NK-92 (cell line): ENCODE measurements around the gene KDM8.
"Not testable (repeated sequence)": the region's sequence is repeated elsewhere in the genome, so short reads cannot be mapped to it uniquely, and the experiment has no call there.

Source experiments
- DNase-seq: peaks from one replicate; lab custom pipeline; 2025; ENCODE audit not compliant: unreplicated experiment; lab: John Stamatoyannopoulos, UW

Gene KDM8

DNA sequence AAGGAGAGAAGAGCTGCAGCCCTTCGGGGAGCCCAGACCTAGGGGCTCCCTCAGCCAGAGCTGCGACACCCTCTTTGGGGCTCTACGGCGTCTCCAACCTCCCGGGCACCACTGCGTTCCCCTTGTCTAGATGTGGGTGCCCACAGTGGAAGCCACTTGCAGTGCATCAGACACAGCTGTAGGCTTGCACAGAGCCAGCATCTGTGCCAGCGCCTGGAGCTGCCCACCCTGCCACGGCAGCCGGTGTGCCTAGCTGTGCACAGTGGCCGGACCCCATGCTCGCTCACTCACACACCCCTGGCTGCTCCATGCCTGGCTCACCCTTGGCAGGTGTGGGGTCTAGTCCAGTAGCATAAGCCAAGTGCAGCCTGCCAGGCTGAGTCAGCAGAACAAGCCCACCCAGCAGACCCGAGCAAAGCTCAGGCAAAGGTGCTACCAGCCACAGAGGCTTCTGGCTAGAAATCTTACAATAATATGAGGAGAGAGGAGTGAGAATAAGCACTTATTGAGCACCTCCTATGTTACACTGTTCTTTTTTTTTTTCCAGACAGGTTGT lies 12.9 kb upstream of the KDM8 start:
- no peak for DNase-seq

DNA sequence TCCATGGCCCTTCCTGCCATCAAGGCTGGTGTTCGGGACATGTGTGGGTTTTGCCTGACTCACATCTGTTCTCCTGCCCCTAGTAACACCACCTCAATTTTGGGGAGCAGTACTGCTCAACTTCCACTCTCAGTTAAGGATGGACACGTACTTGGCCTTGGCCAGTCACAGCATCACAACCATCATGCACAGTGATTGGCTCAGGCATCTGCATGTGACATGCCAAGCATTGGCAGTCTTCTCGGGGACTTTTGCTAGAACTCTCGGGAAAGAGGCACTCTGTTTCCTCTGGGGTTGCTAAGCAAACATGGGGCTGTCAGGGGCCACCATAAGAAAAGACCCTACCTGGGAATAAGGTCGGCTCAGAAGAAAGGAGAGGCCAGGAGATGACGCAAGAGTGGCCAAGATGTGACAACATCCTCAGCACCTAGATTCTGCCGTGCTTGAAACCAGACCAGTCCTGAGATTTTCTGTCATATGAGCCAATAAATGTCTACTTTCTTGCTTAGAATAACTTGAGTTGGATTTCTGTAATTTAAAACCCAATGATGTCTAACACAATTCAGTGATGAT lies 11.9 kb upstream of the KDM8 start:
- DNase-seq, result no peak

DNA sequence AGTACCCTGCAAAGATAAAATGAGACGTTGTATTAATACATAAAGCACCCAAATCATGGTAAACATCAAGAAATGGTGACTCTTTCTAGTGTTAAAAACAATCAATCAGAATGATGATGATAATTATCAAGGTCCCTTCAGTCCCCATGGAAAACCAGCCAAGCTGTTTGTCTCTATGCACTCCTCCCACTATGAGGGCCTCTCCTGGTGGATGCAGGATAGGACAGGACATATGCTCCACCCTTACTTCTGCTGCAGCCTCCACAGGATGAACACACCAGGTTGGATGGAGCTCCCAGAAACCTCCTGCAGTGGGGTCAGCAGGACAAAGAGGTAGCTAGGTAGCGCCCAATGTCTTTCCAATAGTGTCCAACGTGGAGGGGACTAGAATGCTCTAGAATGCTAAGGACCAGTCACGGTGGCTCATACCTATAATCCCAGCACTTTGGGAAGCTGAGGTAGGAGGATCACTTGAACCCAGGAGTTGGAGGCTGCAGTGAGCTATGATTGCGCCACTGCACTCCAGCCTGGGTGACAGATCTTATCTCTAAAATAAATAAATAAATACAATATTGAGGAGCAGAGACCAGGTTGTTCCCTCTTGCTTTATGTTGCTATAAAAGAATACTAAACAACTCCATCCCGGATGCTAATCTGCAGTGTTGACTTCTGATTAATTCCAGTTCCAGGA lies 9.9 kb upstream of the KDM8 start:
- DNase-seq, result no peak

DNA sequence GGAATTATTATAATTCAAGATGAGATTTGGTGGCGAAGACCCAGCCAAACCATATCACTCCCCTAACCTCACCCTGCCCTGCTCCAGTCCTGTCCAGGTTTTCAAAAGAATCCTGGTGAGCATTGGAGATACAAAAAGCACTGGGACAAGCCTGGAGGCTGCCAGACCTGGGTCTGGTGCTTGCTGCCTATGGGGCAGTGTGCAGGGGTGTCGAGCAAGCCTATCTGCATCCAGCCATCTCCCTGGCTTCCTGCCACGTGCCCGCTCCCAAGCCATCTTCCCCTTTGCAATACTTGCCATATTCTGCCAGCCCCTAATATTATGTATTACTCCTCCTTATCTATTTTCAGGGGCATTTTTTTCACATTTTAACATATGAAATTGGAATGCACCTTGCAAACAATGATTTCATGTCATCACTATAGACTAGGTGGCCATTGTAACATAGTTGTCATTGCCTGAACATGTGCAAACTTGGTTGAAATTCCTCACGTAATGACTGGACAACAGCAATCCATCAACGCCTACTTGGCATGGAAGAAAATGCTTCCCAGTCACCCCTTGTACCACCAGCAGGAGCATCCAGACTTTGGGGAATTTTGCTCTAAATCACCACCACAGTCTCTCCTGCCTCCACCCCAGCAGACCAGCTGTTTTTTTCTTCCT lies 8.1 kb upstream of the KDM8 start:
- no peak for DNase-seq

DNA sequence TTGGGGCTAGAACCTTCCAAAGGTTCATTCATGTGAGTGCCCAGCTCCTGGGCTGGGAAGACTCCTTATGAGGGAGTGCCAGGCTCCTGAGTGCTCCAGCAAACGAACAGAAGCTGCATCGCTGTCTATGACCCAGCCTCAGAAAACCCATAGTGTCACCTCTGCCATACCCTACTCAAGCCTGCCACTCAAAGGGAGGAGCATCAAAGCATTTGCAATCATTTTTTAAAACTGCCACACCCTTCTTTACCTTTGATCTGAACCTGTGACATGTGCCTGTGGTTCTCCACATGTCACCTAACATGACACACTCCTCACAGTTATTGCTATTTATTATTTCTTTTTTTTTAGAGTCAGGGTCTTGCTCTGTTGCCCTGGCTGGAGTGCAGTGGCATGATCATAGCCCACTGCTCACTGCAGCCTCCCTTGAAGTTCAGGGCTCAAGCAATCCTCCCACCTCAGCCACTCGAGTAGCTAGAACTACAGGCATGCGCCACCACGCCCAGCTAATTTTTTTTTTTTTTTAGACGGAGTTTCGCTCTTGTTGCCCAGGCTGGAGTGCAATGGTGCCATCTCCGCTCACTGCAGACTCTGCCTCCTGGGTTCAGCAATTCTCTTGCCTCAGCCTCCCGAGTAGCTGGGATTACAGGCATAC lies 7.3 kb upstream of the KDM8 start:
- no peak for DNase-seq

DNA sequence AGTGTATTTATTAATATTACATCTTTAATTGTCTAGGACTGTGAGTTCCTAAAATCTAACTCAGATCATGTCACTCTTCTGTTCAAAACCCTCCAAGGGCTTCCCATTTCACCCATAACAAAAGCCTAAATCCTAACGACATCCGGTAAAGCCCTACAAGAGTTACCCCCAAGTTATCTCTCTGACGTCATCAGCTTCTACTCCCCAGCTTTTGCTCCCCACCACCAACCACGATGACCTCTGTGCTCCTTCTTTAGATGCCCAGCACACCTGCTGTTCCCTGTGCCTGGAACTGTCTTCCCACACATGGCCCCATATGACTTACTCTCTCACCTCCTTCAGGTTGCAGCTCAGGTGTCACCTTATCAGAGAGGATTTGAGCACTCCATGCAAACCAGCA lies 6.3 kb upstream of the KDM8 start:
- DNase-seq, result no peak

DNA sequence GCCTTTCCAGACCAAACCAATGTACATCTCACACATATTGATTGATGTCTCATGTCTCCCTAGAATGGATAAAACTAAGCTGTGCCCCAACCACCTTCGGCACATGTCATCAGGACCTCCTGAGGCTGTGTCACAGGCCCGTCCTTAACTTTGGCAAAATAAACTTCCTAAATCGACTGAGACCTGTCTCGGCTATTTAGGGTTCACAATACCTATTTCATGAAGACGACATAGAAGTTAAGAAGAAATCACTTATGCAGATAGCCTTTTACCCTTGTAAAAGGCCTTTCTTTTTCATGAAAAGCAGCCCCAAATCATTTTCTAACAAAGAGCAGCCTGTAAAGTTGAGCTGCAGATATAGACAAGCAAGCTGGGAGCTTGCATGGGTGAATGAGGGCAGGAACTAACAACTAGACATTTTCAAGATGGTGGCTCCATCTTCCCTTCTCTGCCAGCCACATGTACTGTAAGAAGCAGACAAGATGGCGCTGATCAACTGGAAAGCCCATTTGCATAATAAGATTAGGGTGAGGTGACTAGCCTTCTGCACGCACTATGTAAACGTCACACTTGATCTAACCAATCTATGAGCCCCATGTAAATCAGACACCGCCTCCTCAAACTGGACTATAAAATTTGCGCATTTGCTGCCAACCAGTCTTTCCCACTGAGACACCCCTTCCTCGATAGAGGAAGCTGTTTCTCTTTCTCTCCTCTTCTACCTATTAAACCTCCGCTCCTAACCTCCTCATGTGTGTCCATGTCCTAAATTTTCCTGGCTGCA lies 4.7 kb upstream of the KDM8 start:
- no peak for DNase-seq

DNA sequence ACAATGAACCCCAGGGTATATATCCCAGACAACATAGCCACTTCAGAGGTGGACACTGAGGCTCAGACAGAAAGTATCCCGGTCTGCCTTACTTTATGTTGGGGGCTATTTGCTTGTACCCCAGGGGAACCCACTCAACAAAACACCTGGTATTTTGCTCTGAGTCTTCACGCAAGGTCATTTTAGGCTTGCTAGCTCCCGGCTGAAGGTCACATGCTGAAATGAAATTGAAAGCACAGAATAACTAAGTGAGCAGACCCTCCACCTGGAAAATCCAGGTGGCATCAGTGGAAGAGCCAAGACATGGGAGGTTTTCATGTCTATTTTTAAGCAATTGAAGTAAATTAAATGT lies 4.1 kb upstream of the KDM8 start:
- no peak for DNase-seq

DNA sequence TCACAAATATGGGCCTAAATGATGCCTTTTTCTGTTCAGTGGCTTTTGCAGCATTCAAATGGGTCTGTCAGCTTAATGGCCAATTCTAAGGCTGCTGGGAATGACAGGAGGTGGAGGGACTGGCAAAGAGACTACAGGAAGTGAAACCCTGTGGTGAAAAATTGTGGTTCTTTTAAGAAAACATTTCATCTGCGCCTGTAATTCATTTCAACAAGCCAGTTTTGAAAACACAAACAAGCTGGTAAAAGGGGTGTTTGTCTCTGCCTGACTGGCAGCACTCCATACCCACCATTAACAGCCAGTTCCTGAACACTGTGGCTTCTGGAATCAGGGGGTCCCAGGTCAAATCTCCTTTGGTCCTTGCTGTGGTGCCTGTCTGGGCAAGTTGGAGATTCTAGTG lies 3.6 kb upstream of the KDM8 start:
- DNase-seq, result no peak

DNA sequence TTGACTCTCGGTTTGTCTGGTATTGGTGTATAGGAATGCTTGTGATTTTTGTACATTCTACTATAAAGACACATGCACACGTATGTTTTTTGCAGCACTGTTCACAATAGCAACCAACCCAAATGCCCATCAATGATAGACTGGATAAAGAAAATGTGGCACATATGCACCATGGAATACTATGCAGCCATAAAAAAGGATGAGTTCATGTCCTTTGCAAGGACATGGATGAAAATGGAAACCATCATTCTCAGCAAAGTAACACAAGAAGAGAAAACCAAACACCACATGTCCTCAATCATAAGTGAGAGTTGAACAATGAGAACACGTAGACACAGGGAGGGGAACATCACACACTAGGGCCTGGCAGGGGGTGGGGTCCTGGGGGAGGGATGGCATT lies 2.4 kb upstream of the KDM8 start:
- DNase-seq, result not testable (repeated sequence)

DNA sequence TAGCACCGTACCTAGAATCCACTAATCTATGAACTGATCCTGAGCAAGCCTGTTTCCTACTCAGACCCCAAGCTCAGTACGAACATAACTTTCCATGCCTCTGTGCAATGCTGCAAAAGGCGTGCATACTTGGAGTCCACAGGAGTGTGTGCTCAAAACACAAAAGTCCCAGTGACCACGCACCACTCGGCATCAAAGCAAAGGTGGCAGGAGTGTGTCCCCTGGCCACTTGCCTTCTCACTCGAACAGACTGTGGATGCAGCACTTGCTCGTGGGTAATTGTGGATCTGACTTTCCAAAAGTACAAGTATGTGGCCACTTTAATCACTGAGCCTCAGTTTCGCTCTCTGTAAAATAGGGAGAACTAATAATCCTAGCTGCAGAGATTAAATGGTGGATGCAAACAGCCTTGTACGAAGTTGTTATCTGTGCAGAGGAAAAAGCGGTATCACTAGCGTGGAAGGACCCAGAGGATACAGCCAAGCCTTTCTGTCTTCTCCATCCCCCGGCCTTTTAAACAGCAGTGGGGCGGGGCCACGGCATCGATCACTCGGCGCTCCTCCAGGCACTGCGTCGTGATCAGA lies 311 bp upstream of the KDM8 start:
- no peak for DNase-seq

DNA sequence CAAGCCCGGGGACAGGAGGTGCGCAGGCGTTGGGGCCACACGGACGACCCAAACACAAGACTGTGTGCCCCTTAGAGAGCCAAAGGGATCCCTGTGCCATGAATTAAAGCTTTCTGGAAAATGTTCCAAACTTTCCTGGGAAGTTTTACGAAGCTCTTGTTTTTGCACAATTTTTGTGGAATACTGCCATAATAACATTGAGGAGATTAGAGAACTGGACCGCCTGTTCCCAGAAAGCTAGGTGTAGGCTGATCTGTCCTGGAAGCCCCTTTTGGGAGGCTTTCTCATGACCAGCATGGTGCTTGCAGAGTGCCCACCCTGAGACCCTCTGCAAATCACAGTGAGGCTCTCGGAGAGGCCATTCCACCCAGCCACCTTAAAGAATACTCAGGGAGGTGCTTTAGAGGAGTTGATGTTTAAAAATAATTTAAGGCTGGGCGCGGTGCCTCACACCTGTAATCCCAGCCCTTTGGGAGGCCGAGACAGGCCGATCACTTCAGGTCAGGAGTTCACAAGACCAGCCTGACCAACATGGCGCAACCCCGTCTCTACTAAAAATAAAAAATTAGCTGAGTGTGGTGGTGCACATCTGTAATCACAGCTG lies 1.1 kb downstream of the KDM8 start:
- DNase-seq, result no peak

DNA sequence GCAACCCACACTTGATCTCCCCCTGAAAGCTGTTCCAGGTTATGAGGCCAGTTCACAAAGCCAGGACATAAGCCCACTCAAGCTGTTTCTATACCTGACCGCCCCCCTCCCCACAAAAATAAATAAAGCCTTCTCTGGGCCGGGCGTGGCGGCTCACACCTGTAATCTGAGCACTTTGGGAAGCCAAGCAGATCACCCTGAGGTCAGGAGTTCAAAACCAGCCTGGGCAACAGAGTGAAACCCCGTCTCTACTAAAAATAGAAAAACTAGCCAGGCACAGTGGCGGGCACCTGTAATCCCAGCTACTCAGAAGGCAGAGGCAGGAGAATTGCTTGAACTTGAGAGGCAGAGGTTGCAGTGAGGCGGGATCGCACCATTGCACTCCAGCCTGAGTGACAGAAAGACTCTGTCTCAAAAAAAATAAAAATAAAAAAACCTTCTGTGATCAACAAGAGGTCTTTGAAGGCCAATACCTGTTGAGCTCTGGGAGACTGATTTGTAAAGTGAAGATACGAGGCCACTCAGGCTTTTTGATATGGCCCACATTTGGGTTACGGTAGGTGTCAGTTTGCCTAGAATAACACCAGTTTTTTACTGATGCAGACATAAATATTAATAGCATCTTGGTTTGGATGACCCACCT lies 2.2 kb downstream of the KDM8 start:
- no peak for DNase-seq

DNA sequence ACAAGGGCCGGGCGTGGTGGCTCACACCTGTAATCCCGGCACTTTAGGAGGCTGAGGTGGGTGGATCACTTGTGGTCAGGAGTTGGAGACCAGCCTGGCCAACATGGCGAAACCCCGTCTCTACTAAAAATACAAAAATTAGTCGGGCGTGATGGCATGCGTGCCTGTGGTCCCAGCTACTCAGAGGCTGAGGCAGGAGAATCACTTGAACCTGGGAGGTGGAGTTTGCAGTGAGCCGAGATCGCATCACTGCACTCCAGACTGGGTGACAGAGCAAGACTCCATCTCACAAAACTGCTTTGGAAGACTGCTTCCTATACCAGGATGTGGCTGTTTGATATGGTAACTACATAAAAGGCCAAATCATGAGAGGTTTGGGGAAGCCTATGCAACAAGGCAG lies 3.8 kb downstream of the KDM8 start:
- not testable (repeated sequence) for DNase-seq

DNA sequence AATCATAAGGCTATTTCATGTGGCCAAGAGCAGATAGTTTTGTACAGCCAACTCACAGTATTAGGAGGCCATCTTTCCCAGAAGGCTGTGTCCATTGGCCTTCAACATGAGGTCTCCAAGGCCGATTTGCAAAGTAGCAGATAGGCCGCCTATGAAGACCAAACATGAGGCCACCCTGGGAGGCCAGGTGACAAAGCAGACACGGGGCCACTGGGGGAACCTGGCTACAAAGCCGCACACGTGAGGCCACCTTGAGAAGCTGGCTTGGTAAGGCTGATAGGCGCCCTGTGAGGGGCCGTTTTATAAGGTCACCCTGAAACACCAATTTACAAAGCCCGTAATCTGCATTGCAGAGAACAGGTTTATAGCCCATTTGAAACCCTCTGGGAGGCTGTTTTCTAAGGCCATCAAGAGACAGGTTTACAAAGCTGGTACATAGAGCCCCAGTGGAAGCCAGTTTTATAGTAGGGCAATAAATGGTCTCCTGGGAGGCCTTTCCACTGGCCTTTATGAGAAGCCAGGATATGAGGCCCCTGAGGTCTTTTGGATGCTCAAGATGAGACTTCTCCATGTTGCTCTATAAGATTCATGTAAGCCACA lies 4.9 kb downstream of the KDM8 start:
- DNase-seq, result no peak

DNA sequence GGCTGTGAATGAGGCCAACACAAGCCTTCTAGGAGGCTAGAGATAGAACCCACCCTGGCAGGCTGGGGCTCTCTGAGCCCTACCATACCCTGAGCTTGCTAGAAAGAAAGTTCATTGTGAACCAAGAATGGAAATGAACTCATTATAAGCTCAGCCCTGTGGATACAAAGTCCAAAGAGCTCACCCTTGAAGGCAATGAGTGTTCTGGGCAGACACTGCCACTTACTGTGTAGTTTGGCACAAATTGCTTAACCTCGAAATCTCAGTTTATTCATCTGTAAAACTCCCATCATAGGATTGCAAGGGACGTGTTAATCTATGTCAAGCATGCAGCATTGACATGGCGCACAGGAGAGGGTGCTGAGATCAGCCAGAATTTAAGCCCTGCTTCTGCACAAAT lies 5.5 kb downstream of the KDM8 start:
- no peak for DNase-seq

DNA sequence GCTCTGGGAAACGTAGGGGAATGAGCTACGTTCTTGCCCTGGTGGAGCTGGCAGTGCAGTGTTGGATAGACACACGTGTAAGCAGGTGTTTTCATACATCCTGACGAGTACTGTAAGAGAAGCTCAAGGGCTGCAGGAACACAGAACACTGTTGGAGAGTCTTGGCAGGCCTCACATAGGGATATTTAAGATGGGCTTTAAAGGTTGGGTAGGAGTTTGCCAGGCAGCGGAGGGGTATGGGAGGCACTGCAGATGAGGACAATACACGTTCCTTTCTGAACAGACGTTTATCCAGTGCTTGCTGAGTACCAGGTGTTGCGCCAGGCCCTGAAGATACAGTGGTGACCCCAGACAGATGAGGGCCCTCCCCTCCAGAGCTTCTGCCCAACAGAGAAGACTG lies 6.3 kb downstream of the KDM8 start:
- no peak for DNase-seq

DNA sequence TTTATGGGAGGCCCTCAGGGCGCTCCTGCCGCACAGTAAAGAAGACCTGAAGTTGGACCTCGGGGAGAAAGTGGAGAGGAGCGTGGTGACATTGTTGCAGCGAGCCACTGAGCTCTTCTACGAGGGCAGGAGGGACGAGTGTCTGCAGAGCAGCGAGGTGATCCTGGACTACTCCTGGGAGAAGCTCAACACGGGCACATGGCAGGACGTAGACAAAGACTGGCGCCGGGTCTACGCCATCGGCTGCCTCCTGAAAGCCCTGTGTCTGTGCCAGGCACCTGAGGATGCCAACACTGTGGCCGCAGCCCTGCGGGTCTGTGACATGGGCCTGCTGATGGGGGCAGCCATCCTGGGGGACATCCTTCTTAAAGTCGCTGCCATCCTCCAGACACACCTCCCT lies 6.8 kb downstream of the KDM8 start:
- DNase-seq, result no peak

DNA sequence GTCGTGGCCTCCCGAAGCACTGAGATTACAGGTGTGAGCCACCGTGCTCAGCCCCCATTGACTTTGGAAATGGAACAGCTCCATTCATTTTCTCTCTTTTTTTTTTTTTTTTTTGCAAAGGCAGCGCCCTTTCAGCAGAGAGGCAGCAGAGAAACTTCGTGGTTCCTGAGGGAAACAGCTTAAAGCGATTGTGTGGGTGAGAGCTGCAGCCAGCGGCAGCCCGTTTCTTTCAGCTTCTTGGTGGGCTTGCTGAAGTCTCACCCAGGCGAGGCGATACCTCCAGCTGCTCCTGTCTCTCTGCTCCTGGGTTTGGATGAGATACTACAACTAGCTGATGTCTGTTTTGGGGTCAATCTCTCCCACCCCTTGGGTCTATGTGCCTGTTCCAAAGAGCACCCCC lies 7.7 kb downstream of the KDM8 start:
- DNase-seq, result no peak
